K562 (cell line): ENCODE results near the gene SLBP. TPM values are rescaled to one million over a fixed set of nuclear protein-coding genes. Genes with fewer than 3 reads are reported as not detected.

ENCODE experiments used
- ATAC-seq: fragments of 200-7000 bp; cut with Tn5 transposase; 3 replicates; pipeline ENCODE4 v1.9.1; 2020; ENCODE audit warnings: moderate library complexity
- BruUV-seq: library from RNA; stranded (reverse); fragments of 400-500 nt; replicated peaks from 2 replicates; lab custom pipeline; 2021; lab: Mats Ljungman, UMichigan
- CTCF ChIA-PET: fragments of 300-600 bp; formaldehyde crosslinking; extraction: SDS; loops from one replicate; lab custom pipeline; 2021; ENCODE audit warnings: low intra/inter-chr PET ratio; lab: Yijun Ruan, JAX
- POLR2A ChIA-PET: fragments of 300-600, 350-650 bp; sonication (Branson Sonifier 250); formaldehyde crosslinking; extraction: SDS; loops from one replicate; lab custom pipeline; 2021; ENCODE audit warnings: antibody characterized with exemption, inconsistent platforms; lab: Yijun Ruan, JAX
- DNase-seq, 4 experiments: peaks; one replicate each; pipeline versions ENCODE4 v3.0.0 to v3.0.0-alpha.2; 2011 to 2018; ENCODE audit warnings: low spot score in 3 of 4, mixed read lengths in 3 of 4; ENCODE audit errors: extremely low read depth in 1 of 4
- FAIRE-seq: peaks from 2 replicates; lab custom pipeline; 2011; peaks lifted over from hg19 to GRCh38; lab: Jason Lieb, UNC
- H2AFZ ChIP-seq: 2 replicates; pipeline ENCODE4 v1.6.0; 2011; ENCODE audit warnings: low read depth, low read length, control low read depth, inconsistent platforms
- H3K27ac ChIP-seq: fragments of 200-600 bp; 3 replicates; pipeline ENCODE4 v1.8.0; 2011; ENCODE audit warnings: low read depth, mild to moderate bottlenecking, control low read depth, inconsistent platforms, low read length, moderate library complexity, mixed read lengths; ENCODE audit errors: extremely low read depth
- H3K27me3 ChIP-seq, 2 experiments: fragments of 300-600 bp in 1 of 2; 2 replicates in 1 of 2; 3 replicates in 1 of 2; pipeline versions ENCODE4 v1.6.0 to v1.8.0; 2011; ENCODE audit warnings: inconsistent platforms in 2 of 2, low read length in 2 of 2, mild to moderate bottlenecking in 1 of 2, mixed read lengths in 1 of 2, moderate library complexity in 1 of 2; ENCODE audit not compliant: control insufficient read depth in 2 of 2, insufficient read depth in 2 of 2
- H3K36me3 ChIP-seq: fragments of 300-600 bp; 3 replicates; pipeline ENCODE4 v1.8.0; 2011; ENCODE audit warnings: mild to moderate bottlenecking, low read length, inconsistent platforms; ENCODE audit not compliant: control insufficient read depth, insufficient read depth
- H3K4me1 ChIP-seq, 2 experiments: fragments of 200-600 bp in 1 of 2; replicated peaks in 1 of 2; 2 replicates in 1 of 2; 3 replicates in 1 of 2; pipeline versions ENCODE4 v1.5.1 to v1.8.0; 2011; ENCODE audit warnings: inconsistent platforms in 2 of 2, low read length in 2 of 2, mild to moderate bottlenecking in 1 of 2, mixed read lengths in 1 of 2, moderate library complexity in 1 of 2; ENCODE audit not compliant: control insufficient read depth in 2 of 2, insufficient read depth in 2 of 2
- H3K4me2 ChIP-seq: 2 replicates; pipeline ENCODE4 v1.6.1; 2011; ENCODE audit warnings: low read length, control low read depth, inconsistent platforms, mixed read lengths; ENCODE audit not compliant: insufficient read depth
- H3K4me3 ChIP-seq: fragments of 200-600 bp; sonication (generic), shearing (Covaris generic); 2 replicates; pipeline ENCODE4 v1.5.1; 2016; ENCODE audit warnings: control low read depth, inconsistent platforms
- H3K79me2 ChIP-seq: fragments of 200-600 bp; 3 replicates; pipeline ENCODE4 v1.8.0; 2011; ENCODE audit warnings: low read length, inconsistent platforms; ENCODE audit not compliant: control insufficient read depth, insufficient read depth
- H3K9ac ChIP-seq, 2 experiments: 2 replicates each; pipeline versions ENCODE4 v1.6.0 to v1.6.1; 2011; ENCODE audit warnings: low read depth in 2 of 2, low read length in 2 of 2, control low read depth in 1 of 2, inconsistent platforms in 1 of 2, mild to moderate bottlenecking in 1 of 2, mixed read lengths in 1 of 2; ENCODE audit not compliant: insufficient read depth in 1 of 2
- H3K9me1 ChIP-seq: one replicate; pipeline ENCODE4 v1.6.0; 2011; ENCODE audit warnings: inconsistent platforms, mild to moderate bottlenecking, low read length, moderate library complexity; ENCODE audit not compliant: control insufficient read depth, insufficient read depth
- H3K9me3 ChIP-seq: replicated peaks from 2 replicates; pipeline ENCODE4 v1.5.1; 2011; ENCODE audit warnings: low read depth, low read length, inconsistent platforms; ENCODE audit not compliant: control insufficient read depth, insufficient read depth
- H4K20me1 ChIP-seq: replicated peaks from 2 replicates; pipeline ENCODE4 v1.6.1; 2011; ENCODE audit warnings: low read length, inconsistent platforms, mixed read lengths; ENCODE audit not compliant: control insufficient read depth, insufficient read depth
- BRCA1 ChIP-seq, 2 experiments: fragments of 450-650 bp in 1 of 2; sonication (generic) in 1 of 2; formaldehyde crosslinking in 1 of 2; IDR thresholded peaks; 2 replicates each; pipeline versions ENCODE4 v1.5.0 to v1.6.1; 2017 to 2020; ENCODE audit warnings: mild to moderate bottlenecking in 1 of 2, missing genetic modification reagents in 1 of 2
- JUNB ChIP-seq: fragments of 450-650 bp; formaldehyde crosslinking; conservative IDR thresholded peaks from 2 replicates; pipeline ENCODE4 v1.4.0; 2020; ENCODE audit warnings: mild to moderate bottlenecking
- KDM5B ChIP-seq: fragments of 200-600 bp; sonication (generic); IDR thresholded peaks from 2 replicates; pipeline ENCODE4 v1.6.1; 2012; ENCODE audit warnings: low read depth, mild to moderate bottlenecking, moderate library complexity, low read length, control low read depth, inconsistent platforms; ENCODE audit not compliant: insufficient replicate concordance
- STAG1 ChIP-seq: sonication (generic); formaldehyde crosslinking; IDR thresholded peaks from 2 replicates; pipeline ENCODE4 v1.5.0; 2020; ENCODE audit warnings: missing genetic modification reagents, borderline replicate concordance
- TEAD4 ChIP-seq, 2 experiments: sonication (generic) in 1 of 2; formaldehyde crosslinking in 1 of 2; IDR thresholded peaks; 2 replicates each; pipeline versions ENCODE4 v1.6.1 to v1.8.0; 2012 to 2022; ENCODE audit warnings: borderline replicate concordance in 1 of 2, inconsistent platforms in 1 of 2, low read length in 1 of 2, mild to moderate bottlenecking in 1 of 2, missing genetic modification reagents in 1 of 2
- ZC3H4 ChIP-seq: sonication (generic); formaldehyde crosslinking; IDR thresholded peaks from 2 replicates; pipeline ENCODE4 v1.9.0; 2021; ENCODE audit warnings: missing genetic modification reagents, borderline replicate concordance
- ZNF75A ChIP-seq: fragments of 450-650 bp; formaldehyde crosslinking; IDR thresholded peaks from 2 replicates; pipeline ENCODE4 v1.4.0; 2020; ENCODE audit warnings: mild to moderate bottlenecking
- WGBS: fragments of 100-300 bp; shearing (Covaris generic); methylation state at CpG from one replicate; pipeline ENCODE4 v1.1.6; 2016; ENCODE audit warnings: low coverage, mixed read lengths; ENCODE audit not compliant: insufficient coverage; ENCODE audit errors: missing lambda C conversion rate; 5-methylcytosine and 5-hydroxymethylcytosine counted together
- in situ Hi-C: fragments of 300-500 bp; cut with MboI; formaldehyde crosslinking; loops from 4 replicates; pipeline ENCODE4 v1.15.0; 2018; ENCODE audit warnings: inconsistent platforms, mixed read lengths
- intact Hi-C: fragments of 100-400 bp; cut with micrococcal nuclease; formaldehyde crosslinking; loops from 2 replicates; pipeline ENCODE4 v1.14.2; 2022
- polyA plus RNA-seq, 8 experiments: library from polyadenylated mRNA; depleted of rRNA in 4 of 8; stranded (reverse) in 5 of 8; unstranded in 3 of 8; fragments of >200 nt; fragmentation: Nextera tagmentation in 2 of 8; fragmentation: Illumina TruSeq in 1 of 8; extraction: Ambion mirVana in 2 of 8; extraction: Trizol in 1 of 8; gene quantifications; 2 replicates each; pipeline versions ENCODE4 v1.2.1 to v1.2.3, GENCODE V29; 2011 to 2014; ENCODE audit warnings: inconsistent platforms in 1 of 8, missing spikeins in 1 of 8
- total RNA-seq, 7 experiments: library from RNA; depleted of rRNA in 6 of 7; stranded (reverse); fragments of >200 nt in 6 of 7; fragmentation: Illumina TruSeq in 2 of 7; extraction: Trizol in 2 of 7; gene quantifications; 2 replicates each; pipeline versions ENCODE4 v1.2.1 to v1.2.3, GENCODE V29; 2011 to 2021; ENCODE audit warnings: low replicate concordance in 1 of 7
- TF ChIP-seq, protein P1 (sequence below), 3 experiments: fragments of 200-800 bp in 1 of 3; fragments of 250-450 bp in 1 of 3; fragments of 450-650 bp in 1 of 3; sonication (Bioruptor Pico) in 1 of 3; sonication (Bioruptor generic) in 1 of 3; formaldehyde crosslinking in 1 of 3; IDR thresholded peaks; 2 replicates each; pipeline versions ENCODE4 v1.6.1 to v1.8.0; 2016 to 2022; ENCODE audit warnings: mild to moderate bottlenecking in 2 of 3, missing genetic modification characterization in 2 of 3, missing compliant biosample characterization in 1 of 3, moderate library complexity in 1 of 3
- TF ChIP-seq, protein P2 (sequence below): sonication (generic); formaldehyde crosslinking; IDR thresholded peaks from 2 replicates; pipeline ENCODE4 v1.8.0; 2022; ENCODE audit warnings: mild to moderate bottlenecking, missing genetic modification reagents

The SLBP gene
- total and polyA plus RNA-seq, 9 of the 15 experiments (the other 6 are each of a cell fraction or from before 2014, with no cell fraction given) = 49.4 to 221 (median 162) TPM

DNA sequence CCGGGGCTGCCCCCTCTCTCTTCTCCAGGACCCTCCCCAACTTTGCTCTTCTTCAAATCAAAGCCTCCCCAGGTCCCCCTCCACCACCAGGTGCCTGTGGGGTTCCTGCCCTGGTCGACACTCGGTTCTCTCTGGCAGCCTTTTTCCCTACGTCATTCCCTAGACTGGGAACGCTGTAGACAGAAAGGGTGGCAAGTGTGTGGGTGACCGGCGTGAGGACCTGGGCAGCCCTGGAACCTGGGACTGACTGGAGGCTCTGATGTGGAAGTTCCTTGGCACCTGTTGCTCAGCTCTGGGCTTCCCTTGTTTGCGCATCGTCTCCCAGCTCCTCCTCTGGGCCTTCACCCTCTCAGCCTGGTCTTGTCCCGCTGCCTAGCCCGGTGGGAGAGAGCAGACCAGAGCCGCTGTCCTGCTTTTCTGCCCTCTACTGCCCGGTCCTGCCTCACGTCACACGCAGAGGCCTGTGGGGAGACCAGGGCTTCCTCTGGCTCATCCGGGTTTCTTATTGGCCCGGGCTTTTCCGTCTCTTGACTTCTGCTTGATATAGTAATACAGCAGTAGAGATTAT lies 10.5 kb upstream of the SLBP start:
- Histone ChIP-seq H3K36me3 (peaks cover 63% of the 10 kb centered on the region; the same call in 2 of the 3 replicates), H3K79me2 (peaks cover 86% of the 10 kb centered on the region), H3K27me3 (no peaks in the 10 kb centered on the region), H3K4me2 (peak overlapping the region; percentile 77), H3K4me3 (peak overlapping the region; percentile 98), H2AFZ (no peak overlapping the region), H3K9ac (peak overlapping the region; percentile 90 to 95), H3K9me3 (no peaks in the 10 kb centered on the region), H3K4me1 (peaks cover 10 to 60% of the 10 kb centered on the region in 2 experiments; a peak in 4 of 5 replicates), H3K27ac (peak overlapping the region; percentile 95), H4K20me1 (peaks cover 14% of the 10 kb centered on the region), H3K9me1 (no peaks in the 10 kb centered on the region)
- ATAC-seq = no peak
- 23% methylated on average over 17 of the region's 18 CpGs for WGBS
- ChIA-PET CTCF (no interaction called here), POLR2A (interaction anchor here (0.5 to 4.7 kb wide), 4 partner anchors 10 to 69 kb away, joined by 3 to 32 read pairs (median 4); partner anchors contain the start of gene SLBP)
- no TSS peak for BruUV-seq
- no peak for DNase-seq
- TF ChIP-seq TEAD4 (IDR thresholded peaks at IDR 0.05; ENCODE audit: low read length) = no peak
- TF ChIP-seq TEAD4 (CRISPR knock-in tag; IDR thresholded peaks at IDR 0.05; ENCODE audit: borderline replicate concordance) = 0 out of 2 replicates have a peak, but pooled peaks have one; percentile 30
- TF ChIP-seq ZNF75A = no peak
- TF ChIP-seq BRCA1 (IDR thresholded peaks at IDR 0.05) = no peak
- TF ChIP-seq BRCA1 (CRISPR knock-in tag; IDR thresholded peaks at IDR 0.05) = 0 out of 2 replicates have a peak, but pooled peaks have one; percentile 31
- peak; percentile 12 for TF ChIP-seq KDM5B
- TF ChIP-seq, protein P1, sequence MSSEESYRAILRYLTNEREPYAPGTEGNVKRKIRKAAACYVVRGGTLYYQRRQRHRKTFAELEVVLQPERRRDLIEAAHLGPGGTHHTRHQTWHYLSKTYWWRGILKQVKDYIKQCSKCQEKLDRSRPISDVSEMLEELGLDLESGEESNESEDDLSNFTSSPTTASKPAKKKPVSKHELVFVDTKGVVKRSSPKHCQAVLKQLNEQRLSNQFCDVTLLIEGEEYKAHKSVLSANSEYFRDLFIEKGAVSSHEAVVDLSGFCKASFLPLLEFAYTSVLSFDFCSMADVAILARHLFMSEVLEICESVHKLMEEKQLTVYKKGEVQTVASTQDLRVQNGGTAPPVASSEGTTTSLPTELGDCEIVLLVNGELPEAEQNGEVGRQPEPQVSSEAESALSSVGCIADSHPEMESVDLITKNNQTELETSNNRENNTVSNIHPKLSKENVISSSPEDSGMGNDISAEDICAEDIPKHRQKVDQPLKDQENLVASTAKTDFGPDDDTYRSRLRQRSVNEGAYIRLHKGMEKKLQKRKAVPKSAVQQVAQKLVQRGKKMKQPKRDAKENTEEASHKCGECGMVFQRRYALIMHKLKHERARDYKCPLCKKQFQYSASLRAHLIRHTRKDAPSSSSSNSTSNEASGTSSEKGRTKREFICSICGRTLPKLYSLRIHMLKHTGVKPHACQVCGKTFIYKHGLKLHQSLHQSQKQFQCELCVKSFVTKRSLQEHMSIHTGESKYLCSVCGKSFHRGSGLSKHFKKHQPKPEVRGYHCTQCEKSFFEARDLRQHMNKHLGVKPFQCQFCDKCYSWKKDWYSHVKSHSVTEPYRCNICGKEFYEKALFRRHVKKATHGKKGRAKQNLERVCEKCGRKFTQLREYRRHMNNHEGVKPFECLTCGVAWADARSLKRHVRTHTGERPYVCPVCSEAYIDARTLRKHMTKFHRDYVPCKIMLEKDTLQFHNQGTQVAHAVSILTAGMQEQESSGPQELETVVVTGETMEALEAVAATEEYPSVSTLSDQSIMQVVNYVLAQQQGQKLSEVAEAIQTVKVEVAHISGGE (CRISPR knock-in tag; IDR thresholded peaks at IDR 0.05) = no peak
- TF ChIP-seq, protein P2, sequence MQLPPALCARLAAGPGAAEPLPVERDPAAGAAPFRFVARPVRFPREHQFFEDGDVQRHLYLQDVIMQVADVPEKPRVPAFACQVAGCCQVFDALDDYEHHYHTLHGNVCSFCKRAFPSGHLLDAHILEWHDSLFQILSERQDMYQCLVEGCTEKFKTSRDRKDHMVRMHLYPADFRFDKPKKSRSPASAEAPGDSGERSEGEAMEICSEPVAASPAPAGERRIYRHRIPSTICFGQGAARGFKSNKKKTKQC = 0 out of 2 replicates have a peak, but pooled peaks have one; percentile 18
- TF ChIP-seq JUNB = no peak
- 0 out of 2 replicates have a peak, but pooled peaks have one; percentile 50 for TF ChIP-seq ZC3H4 (CRISPR knock-in tag)
- TF ChIP-seq STAG1 = 0 out of 2 replicates have a peak, but pooled peaks have one; percentile 13
- FAIRE-seq = no peak
- intact Hi-C loops = loop anchor here (10.0 kb wide), 1 partner anchor 368 kb away; no protein-coding TSS in a partner anchor
- in situ Hi-C loops = no loop called here
